ENCODE data around the gene CTTN. TPM values are rescaled to one million over a fixed set of nuclear protein-coding genes. Genes with fewer than 3 reads are reported as not detected.

Gene CTTN
- total and polyA plus RNA-seq, 2 experiments from 2014 or later: 72.5 to 245 TPM

DNA sequence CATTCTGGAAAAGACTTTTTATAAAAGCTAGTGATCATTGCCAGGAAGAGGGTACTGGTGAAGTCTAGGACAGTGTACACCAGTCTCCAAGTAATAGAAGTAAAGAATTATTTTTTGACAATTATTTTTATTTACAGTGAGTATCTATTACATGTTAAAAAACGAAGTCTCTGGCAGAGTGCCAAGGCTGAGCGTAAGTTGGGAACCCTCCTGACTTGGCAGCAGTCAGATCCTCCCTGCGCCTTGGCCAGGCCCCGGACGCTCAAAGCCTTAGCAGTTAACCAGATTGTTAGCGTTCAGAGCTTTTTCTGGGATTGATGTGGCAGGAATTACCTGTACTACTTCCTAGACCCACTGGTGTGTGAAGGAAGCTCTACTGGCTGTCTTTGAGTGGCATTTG lies 38.1 kb upstream of the CTTN start:
- Histone ChIP-seq H3K4me3 (no peak overlapping the region), H3K36me3 (peaks cover 29% of the 10 kb centered on the region), H3K27ac (no peak overlapping the region), H3K4me1 (ENCODE audit: low read depth) (no peaks in the 10 kb centered on the region), H3K27me3 (no peaks in the 10 kb centered on the region), H3K9me3 (ENCODE audit: low read depth) (no peaks in the 10 kb centered on the region)
- no peak for DNase-seq (ENCODE audit: low read depth in 1 of 2, low spot score in 1 of 2)
- TF ChIP-seq, protein P1, sequence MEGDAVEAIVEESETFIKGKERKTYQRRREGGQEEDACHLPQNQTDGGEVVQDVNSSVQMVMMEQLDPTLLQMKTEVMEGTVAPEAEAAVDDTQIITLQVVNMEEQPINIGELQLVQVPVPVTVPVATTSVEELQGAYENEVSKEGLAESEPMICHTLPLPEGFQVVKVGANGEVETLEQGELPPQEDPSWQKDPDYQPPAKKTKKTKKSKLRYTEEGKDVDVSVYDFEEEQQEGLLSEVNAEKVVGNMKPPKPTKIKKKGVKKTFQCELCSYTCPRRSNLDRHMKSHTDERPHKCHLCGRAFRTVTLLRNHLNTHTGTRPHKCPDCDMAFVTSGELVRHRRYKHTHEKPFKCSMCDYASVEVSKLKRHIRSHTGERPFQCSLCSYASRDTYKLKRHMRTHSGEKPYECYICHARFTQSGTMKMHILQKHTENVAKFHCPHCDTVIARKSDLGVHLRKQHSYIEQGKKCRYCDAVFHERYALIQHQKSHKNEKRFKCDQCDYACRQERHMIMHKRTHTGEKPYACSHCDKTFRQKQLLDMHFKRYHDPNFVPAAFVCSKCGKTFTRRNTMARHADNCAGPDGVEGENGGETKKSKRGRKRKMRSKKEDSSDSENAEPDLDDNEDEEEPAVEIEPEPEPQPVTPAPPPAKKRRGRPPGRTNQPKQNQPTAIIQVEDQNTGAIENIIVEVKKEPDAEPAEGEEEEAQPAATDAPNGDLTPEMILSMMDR (IDR thresholded peaks at IDR 0.05; ENCODE audit: low read depth, low read length): no peak

DNA sequence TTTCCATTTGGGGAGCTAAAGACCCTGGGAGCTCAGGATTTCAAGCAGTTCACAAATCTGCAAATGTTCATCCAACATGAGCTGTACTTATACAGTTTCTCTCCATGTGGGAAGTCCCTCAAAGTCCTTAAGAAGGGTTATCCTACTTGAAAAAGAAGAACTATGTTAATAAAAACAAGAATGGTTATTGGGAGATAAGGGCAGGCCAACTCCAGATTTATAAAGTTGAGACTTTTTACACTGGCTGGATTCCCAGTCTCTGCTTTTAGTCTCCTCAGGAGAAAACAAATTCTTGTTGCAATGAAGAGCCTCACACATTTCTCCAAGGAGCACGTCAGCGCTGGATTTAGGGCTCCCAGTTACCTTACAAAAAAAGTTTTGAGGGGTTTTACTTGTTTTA lies 34.2 kb upstream of the CTTN start:
- H3K4me1 ChIP-seq (ENCODE audit: low read depth): no peaks in the 10 kb centered on the region
- H3K27me3 ChIP-seq: no peaks in the 10 kb centered on the region
- DNase-seq (ENCODE audit: low read depth in 1 of 2, low spot score in 1 of 2): peak in 1 of 2 donors; percentile 53
- no peak overlapping the region for H3K4me3 ChIP-seq
- TF ChIP-seq, protein P1 (IDR thresholded peaks at IDR 0.05; ENCODE audit: low read depth, low read length): no peak
- H3K36me3 ChIP-seq: peaks cover 17% of the 10 kb centered on the region
- H3K9me3 ChIP-seq (ENCODE audit: low read depth): no peaks in the 10 kb centered on the region
- no peak overlapping the region for H3K27ac ChIP-seq

DNA sequence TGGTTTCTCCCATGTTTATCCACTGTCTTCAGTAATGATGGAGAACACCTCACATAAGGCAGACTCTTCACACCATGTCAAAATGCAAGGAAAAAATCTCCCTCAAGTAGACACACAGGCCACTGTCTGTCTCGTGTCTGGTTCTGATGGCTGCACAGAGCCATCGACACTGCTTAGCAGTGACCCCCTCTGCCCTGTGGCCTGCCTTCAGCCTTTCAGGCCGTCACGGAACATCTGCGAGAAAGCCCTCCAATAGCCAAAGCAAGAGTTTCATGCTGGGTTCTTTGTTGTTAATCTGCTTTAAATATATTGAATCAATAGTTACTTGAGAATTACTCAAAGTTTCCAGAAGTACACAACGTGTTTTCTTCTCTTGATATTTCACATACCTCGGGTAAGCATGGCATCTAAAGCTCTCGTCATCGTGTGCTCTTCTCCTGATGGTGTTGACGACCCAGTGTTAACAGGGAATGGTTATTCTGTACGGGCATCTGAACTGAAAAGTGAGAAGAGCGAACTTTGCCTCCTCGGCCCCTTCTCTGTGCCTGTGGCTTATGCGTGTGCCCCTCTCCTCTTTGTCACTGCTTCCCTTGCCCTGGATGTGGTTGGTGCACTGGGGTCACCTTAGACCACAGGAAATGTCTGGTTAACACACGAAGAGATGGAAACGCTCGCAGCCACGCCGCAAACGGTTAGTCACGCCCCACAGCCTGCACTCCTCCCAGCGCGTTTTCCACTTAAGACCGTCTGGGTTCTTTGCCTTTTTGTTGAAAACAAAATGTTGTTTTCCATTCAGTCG lies 33.4 kb upstream of the CTTN start:
- Histone ChIP-seq H3K27me3 (no peaks in the 10 kb centered on the region), H3K27ac (no peak overlapping the region), H3K4me1 (ENCODE audit: low read depth) (no peaks in the 10 kb centered on the region), H3K36me3 (peaks cover 17% of the 10 kb centered on the region), H3K9me3 (ENCODE audit: low read depth) (no peaks in the 10 kb centered on the region), H3K4me3 (no peak overlapping the region)
- TF ChIP-seq, protein P1 (IDR thresholded peaks at IDR 0.05; ENCODE audit: low read depth, low read length): no peak
- no peak for DNase-seq (ENCODE audit: low read depth in 1 of 2, low spot score in 1 of 2)

DNA sequence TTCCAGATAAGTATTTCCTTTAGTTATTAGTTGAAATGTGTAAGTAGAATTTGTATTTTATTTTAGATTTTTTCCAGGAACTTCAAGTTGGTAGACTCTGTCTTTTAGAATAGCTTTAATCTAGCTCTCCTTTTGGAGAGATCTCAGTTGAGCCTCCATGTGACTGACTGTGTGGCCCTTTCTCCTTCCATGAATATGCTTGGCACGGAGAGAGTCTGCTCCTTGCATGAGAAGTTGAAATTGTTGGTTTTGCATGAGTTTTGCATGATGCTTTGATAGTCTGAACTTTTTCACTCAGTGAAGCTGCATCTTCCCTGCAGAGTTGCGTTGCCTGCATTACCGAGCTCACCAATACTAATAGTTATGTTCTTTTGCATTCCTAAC lies 32.8 kb upstream of the CTTN start:
- TF ChIP-seq, protein P1 (IDR thresholded peaks at IDR 0.05; ENCODE audit: low read depth, low read length): no peak
- H3K9me3 ChIP-seq (ENCODE audit: low read depth): no peaks in the 10 kb centered on the region
- H3K36me3 ChIP-seq: peaks cover 14% of the 10 kb centered on the region
- H3K27ac ChIP-seq: no peak overlapping the region
- no peaks in the 10 kb centered on the region for H3K4me1 ChIP-seq (ENCODE audit: low read depth)
- DNase-seq (ENCODE audit: low read depth in 1 of 2, low spot score in 1 of 2): no peak
- no peak overlapping the region for H3K4me3 ChIP-seq
- H3K27me3 ChIP-seq: no peaks in the 10 kb centered on the region

DNA sequence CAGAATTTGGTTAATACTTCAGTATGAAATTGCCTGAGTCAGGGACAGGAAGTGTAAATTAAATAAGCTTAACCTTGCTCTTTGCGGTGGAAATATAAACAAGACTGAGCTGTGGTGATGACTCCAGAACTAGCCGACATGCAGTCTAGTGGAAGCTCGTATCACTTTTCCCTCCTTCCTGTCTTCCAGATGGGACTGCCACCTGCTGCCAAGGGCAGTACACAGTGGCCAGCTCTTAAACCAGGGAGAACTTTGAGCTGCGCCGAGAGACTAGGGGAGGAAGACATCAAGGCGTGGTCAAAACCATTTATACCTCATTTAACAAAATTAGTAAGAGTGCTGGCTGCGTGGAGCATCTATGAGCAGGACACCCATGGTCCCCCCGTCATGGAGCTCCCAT lies 31.3 kb upstream of the CTTN start:
- TF ChIP-seq, protein P1 (IDR thresholded peaks at IDR 0.05; ENCODE audit: low read depth, low read length): no peak
- no peaks in the 10 kb centered on the region for H3K9me3 ChIP-seq (ENCODE audit: low read depth)
- H3K4me1 ChIP-seq (ENCODE audit: low read depth): no peaks in the 10 kb centered on the region
- no peak for DNase-seq (ENCODE audit: low read depth in 1 of 2, low spot score in 1 of 2)
- no peak overlapping the region for H3K4me3 ChIP-seq
- no peaks in the 10 kb centered on the region for H3K27me3 ChIP-seq
- no peak overlapping the region for H3K27ac ChIP-seq
- peaks cover 15% of the 10 kb centered on the region for H3K36me3 ChIP-seq

All from cardiac muscle cell (in vitro differentiated cells and primary cell).